ENCODE measurements around the gene EBI3. TPM values are rescaled to one million over a fixed set of nuclear protein-coding genes. Genes with fewer than 3 reads are reported as not detected.
A peak's percentile ranks its signal among the peaks of the same experiment; 100 is the strongest.
"Not testable (repeated sequence)": the region's sequence is repeated elsewhere in the genome, so short reads cannot be mapped to it uniquely, and the experiment has no call there.

EBI3 gene
- total RNA-seq, 6 experiments from 2014 or later = 0.73 to 4.1 (median 2.0) TPM

GRCh38 chr19:4186087-4186993 lies 43.0 kb upstream of the EBI3 start:
- peak overlapping the region in 2 of 3 donors; percentile 61 to 74 for H3K27ac ChIP-seq
- intact Hi-C loops (cut with DNase I) = no loop called here

DNA sequence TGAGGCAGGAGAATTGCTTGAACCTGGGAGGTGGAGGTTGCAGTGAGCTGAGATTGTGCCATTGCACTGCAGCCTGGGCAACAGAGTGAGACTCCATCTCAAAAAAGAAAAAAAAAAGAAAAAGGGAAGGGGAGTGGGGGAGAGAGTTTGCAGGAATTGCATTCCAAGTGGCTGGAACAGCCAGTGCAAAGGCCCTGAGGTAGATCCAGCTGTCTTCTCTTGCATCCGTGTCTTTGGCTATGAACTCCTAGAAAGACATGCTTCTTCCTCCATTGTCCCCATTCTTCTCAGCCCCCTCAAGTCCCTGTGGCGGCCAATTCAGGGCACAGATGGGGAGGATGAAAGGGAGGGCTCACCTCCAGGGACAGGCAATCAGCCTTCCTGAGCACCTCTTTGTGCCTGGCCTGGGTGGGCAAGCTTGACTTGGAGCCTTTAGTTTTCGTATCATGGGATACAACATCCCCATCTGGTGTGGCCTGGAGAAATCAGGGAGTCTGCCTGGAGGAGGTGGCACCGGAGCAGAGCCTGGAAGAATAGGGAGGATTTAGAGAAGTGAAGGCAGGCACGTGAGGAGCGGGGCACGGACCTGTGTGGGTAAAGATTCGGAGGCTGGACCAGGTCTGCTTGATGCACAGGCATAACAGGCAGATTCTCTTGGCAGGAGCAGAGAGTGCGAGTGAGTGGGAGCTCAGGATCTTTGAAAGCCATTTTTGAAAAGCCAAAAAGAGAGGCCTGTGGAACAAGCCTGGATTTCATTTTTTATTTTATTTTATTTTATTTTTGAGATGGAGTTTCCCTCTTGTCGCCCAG lies 41.8 kb upstream of the EBI3 start:
- 84% methylated on average over 8 of the region's 10 CpGs for WGBS (ENCODE audit: insufficient coverage, low coverage, low lambda C conversion rate, missing lambda C conversion rate)
- H3K4me3 ChIP-seq = no peak overlapping the region
- no peaks in the 10 kb centered on the region for H3K27me3 ChIP-seq
- no peaks in the 10 kb centered on the region for H3K36me3 ChIP-seq
- peaks cover 0 to 16% (median 0%) of the 10 kb centered on the region in 4 donors for H3K4me1 ChIP-seq
- H3K9me3 ChIP-seq = no peaks in the 10 kb centered on the region
- no peak for ATAC-seq
- TF ChIP-seq POLR2A (IDR thresholded peaks at IDR 0.05) = no peak
- TF ChIP-seq, protein P1, sequence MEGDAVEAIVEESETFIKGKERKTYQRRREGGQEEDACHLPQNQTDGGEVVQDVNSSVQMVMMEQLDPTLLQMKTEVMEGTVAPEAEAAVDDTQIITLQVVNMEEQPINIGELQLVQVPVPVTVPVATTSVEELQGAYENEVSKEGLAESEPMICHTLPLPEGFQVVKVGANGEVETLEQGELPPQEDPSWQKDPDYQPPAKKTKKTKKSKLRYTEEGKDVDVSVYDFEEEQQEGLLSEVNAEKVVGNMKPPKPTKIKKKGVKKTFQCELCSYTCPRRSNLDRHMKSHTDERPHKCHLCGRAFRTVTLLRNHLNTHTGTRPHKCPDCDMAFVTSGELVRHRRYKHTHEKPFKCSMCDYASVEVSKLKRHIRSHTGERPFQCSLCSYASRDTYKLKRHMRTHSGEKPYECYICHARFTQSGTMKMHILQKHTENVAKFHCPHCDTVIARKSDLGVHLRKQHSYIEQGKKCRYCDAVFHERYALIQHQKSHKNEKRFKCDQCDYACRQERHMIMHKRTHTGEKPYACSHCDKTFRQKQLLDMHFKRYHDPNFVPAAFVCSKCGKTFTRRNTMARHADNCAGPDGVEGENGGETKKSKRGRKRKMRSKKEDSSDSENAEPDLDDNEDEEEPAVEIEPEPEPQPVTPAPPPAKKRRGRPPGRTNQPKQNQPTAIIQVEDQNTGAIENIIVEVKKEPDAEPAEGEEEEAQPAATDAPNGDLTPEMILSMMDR (IDR thresholded peaks at IDR 0.05) = no peak
- intact Hi-C loops (cut with DNase I) = no loop called here
- peak overlapping the region in 2 of 3 donors; percentile 61 to 74 for H3K27ac ChIP-seq
- DNase-seq = no peak

More at GRCh38 chr19:4186087-4186993, 43.0 kb upstream of the EBI3 start:
- Histone ChIP-seq H3K9me3 (no peaks in the 10 kb centered on the region), H3K4me1 (peaks cover 0 to 22% (median 3%) of the 10 kb centered on the region in 4 donors), H3K27me3 (no peaks in the 10 kb centered on the region), H3K36me3 (no peaks in the 10 kb centered on the region), H3K4me3 (peak overlapping the region in 2 of 3 donors; percentile 20 to 26)
- 15% methylated on average over 19 of the region's 22 CpGs for WGBS (ENCODE audit: insufficient coverage, low coverage, low lambda C conversion rate, missing lambda C conversion rate)
- ATAC-seq (peak; percentile 78 to 88 (median 82)), DNase-seq (peak; percentile 80 to 87 (median 85))
- peak; percentile 11 for TF ChIP-seq POLR2A (IDR thresholded peaks at IDR 0.05)
- TF ChIP-seq, protein P1 (IDR thresholded peaks at IDR 0.05) = peak; percentile 83 to 91 (median 86)

- 58% methylated on average over 5 of the region's 5 CpGs for WGBS (ENCODE audit: insufficient coverage, low coverage, low lambda C conversion rate, missing lambda C conversion rate)
Observed at GRCh38 chr19:4189641-4190040, 39.7 kb upstream of the EBI3 start.

GRCh38 chr19:4192537-4192936 lies 36.8 kb upstream of the EBI3 start:
- DNase-seq; H3K4me3 ChIP-seq; H3K27me3 ChIP-seq; H3K4me1 ChIP-seq; intact Hi-C loops (cut with DNase I); H3K36me3 ChIP-seq; ATAC-seq; H3K27ac ChIP-seq; H3K9me3 ChIP-seq: not testable (repeated sequence)
- WGBS (ENCODE audit: insufficient coverage, low coverage, low lambda C conversion rate, missing lambda C conversion rate) = 100% methylated on average over 2 of the region's 3 CpGs

More at GRCh38 chr19:4189641-4190040, 39.7 kb upstream of the EBI3 start:
- ATAC-seq (no peak), DNase-seq (no peak)
- intact Hi-C loops (cut with DNase I) = no loop called here
- Histone ChIP-seq H3K9me3 (no peaks in the 10 kb centered on the region), H3K4me1 (peaks cover 0 to 7% (median 0%) of the 10 kb centered on the region in 4 donors), H3K27ac (no peak overlapping the region), H3K27me3 (no peaks in the 10 kb centered on the region), H3K4me3 (no peak overlapping the region), H3K36me3 (no peaks in the 10 kb centered on the region)
- TF ChIP-seq, protein P1 (IDR thresholded peaks at IDR 0.05) = no peak
- no peak for TF ChIP-seq POLR2A (IDR thresholded peaks at IDR 0.05)

Data from right lobe of liver (tissue), 6 donors.